Hepatocyte (in vitro differentiated cells): ENCODE data around the gene TRAPPC12. TPM values are rescaled to one million over a fixed set of nuclear protein-coding genes. Genes with fewer than 3 reads are reported as not detected.

Experiments
- DNase-seq: peaks from one replicate; pipeline ENCODE4 v3.0.0-alpha.2; 2016; ENCODE audit warnings: low spot score
- H2AFZ ChIP-seq: fragments of 200-600 bp; sonication (generic); 2 replicates; pipeline ENCODE4 v1.6.0; 2016; ENCODE audit warnings: antibody characterized with exemption, mild to moderate bottlenecking
- H3K27ac ChIP-seq: fragments of 200-600 bp; sonication (generic); 2 replicates; pipeline ENCODE4 v1.5.1; 2016; ENCODE audit warnings: mild to moderate bottlenecking
- H3K27me3 ChIP-seq: fragments of 200-600 bp; sonication (generic); 2 replicates; pipeline ENCODE4 v1.6.1; 2016
- H3K36me3 ChIP-seq: fragments of 200-600 bp; sonication (generic); replicated peaks from 2 replicates; pipeline ENCODE4 v1.5.1; 2016; ENCODE audit warnings: low read depth; ENCODE audit not compliant: insufficient read depth
- H3K4me1 ChIP-seq: fragments of 200-600 bp; sonication (generic); 2 replicates; pipeline ENCODE4 v1.5.1; 2016; ENCODE audit warnings: mild to moderate bottlenecking, moderate library complexity; ENCODE audit not compliant: insufficient read depth
- H3K4me2 ChIP-seq: fragments of 200-600 bp; sonication (generic); 2 replicates; pipeline ENCODE4 v1.6.0; 2016
- H3K4me3 ChIP-seq: fragments of 200-600 bp; sonication (generic); 2 replicates; pipeline ENCODE4 v1.5.1; 2016; ENCODE audit warnings: mild to moderate bottlenecking
- H3K79me2 ChIP-seq: fragments of 200-600 bp; sonication (generic); 2 replicates; pipeline ENCODE4 v1.6.0; 2017; ENCODE audit warnings: mild to moderate bottlenecking
- H3K9me2 ChIP-seq: fragments of 200-600 bp; sonication (generic); replicated peaks from 2 replicates; pipeline ENCODE4 v1.6.0; 2017; ENCODE audit warnings: mild to moderate bottlenecking; ENCODE audit not compliant: insufficient read depth
- H3K9me3 ChIP-seq: fragments of 200-600 bp; sonication (generic); 2 replicates; pipeline ENCODE4 v1.5.1; 2016; ENCODE audit warnings: low read depth, mild to moderate bottlenecking
- H4K20me1 ChIP-seq: fragments of 200-600 bp; sonication (generic); 2 replicates; pipeline ENCODE4 v1.6.0; 2016; ENCODE audit warnings: mild to moderate bottlenecking; ENCODE audit not compliant: insufficient read depth, poor library complexity, severe bottlenecking
- CTCF ChIP-seq: fragments of 200-600 bp; sonication (generic); IDR thresholded peaks from 2 replicates; pipeline ENCODE4 v1.5.1; 2016; ENCODE audit warnings: antibody characterized with exemption, mild to moderate bottlenecking; ENCODE audit not compliant: poor library complexity
- EZH2 ChIP-seq: fragments of 200-600 bp; sonication (generic); IDR thresholded peaks from 2 replicates; pipeline ENCODE4 v1.6.1; 2016; ENCODE audit warnings: antibody characterized with exemption, mild to moderate bottlenecking, borderline replicate concordance
- EZH2phosphoT487 ChIP-seq: fragments of 200-600 bp; sonication (generic); IDR thresholded peaks from one replicate; pipeline ENCODE4 v1.6.1; 2018; ENCODE audit warnings: antibody characterized with exemption, mild to moderate bottlenecking, low read depth, moderate library complexity; ENCODE audit not compliant: unreplicated experiment, severe bottlenecking
- WGBS: methylation state at CpG from one replicate; pipeline ENCODE4 v1.1.6; 2016; ENCODE audit warnings: low lambda C conversion rate; ENCODE audit errors: missing lambda C conversion rate; 5-methylcytosine and 5-hydroxymethylcytosine counted together
- polyA plus RNA-seq: library from polyadenylated mRNA; unstranded; fragments of >200 nt; fragmentation: Nextera tagmentation; extraction: Ambion mirVana; gene quantifications from 2 replicates; pipeline ENCODE4 v1.2.1, GENCODE V29; 2016
- total RNA-seq: library from RNA; depleted of rRNA; stranded (reverse); fragments of >200 nt; gene quantifications from 2 replicates; pipeline ENCODE4 v1.2.3, GENCODE V29; 2014

The TRAPPC12 gene
- total and polyA plus RNA-seq, 2 experiments from 2014 or later: 49.3 to 61.2 TPM

GRCh38 chr2:3342324-3342723 is 37.2 kb upstream of the TRAPPC12 start:
- H3K4me3 ChIP-seq: no peak overlapping the region
- H3K9me3 ChIP-seq: no peaks in the 10 kb centered on the region
- no peaks in the 10 kb centered on the region for H3K27me3 ChIP-seq
- H3K4me2 ChIP-seq: no peak overlapping the region
- DNase-seq: no peak
- H3K79me2 ChIP-seq: no peaks in the 10 kb centered on the region
- no peaks in the 10 kb centered on the region for H4K20me1 ChIP-seq
- TF ChIP-seq EZH2phosphoT487 (no peak), CTCF (no peak)
- H3K9me2 ChIP-seq: no peaks in the 10 kb centered on the region
- H3K4me1 ChIP-seq: no peaks in the 10 kb centered on the region
- no peaks in the 10 kb centered on the region for H3K36me3 ChIP-seq
- no peak overlapping the region for H2AFZ ChIP-seq
- H3K27ac ChIP-seq: no peak overlapping the region
- WGBS: 95% methylated on average over 9 of the region's 9 CpGs

- DNase-seq: no peak
- 91% methylated on average over 11 of the region's 11 CpGs for WGBS
- Histone ChIP-seq H3K4me2 (no peak overlapping the region), H3K36me3 (no peaks in the 10 kb centered on the region), H3K79me2 (no peaks in the 10 kb centered on the region), H2AFZ (no peak overlapping the region), H4K20me1 (no peaks in the 10 kb centered on the region), H3K9me3 (no peaks in the 10 kb centered on the region), H3K27ac (no peak overlapping the region), H3K27me3 (no peaks in the 10 kb centered on the region), H3K4me3 (no peak overlapping the region), H3K4me1 (no peaks in the 10 kb centered on the region), H3K9me2 (no peaks in the 10 kb centered on the region)
- TF ChIP-seq EZH2phosphoT487 (no peak), EZH2 (no peak), CTCF (no peak)
Observed at GRCh38 chr2:3343012-3343411, 36.5 kb upstream of the TRAPPC12 start.

GRCh38 chr2:3344897-3345296 is 34.6 kb upstream of the TRAPPC12 start:
- Histone ChIP-seq H3K4me3 (no peak overlapping the region), H3K9me2 (no peaks in the 10 kb centered on the region), H3K79me2 (no peaks in the 10 kb centered on the region), H3K27me3 (no peaks in the 10 kb centered on the region), H3K4me1 (no peaks in the 10 kb centered on the region), H3K9me3 (no peaks in the 10 kb centered on the region), H3K4me2 (no peak overlapping the region), H3K36me3 (no peaks in the 10 kb centered on the region), H4K20me1 (no peaks in the 10 kb centered on the region), H3K27ac (no peak overlapping the region), H2AFZ (no peak overlapping the region)
- no peak for TF ChIP-seq EZH2
- no peak for TF ChIP-seq EZH2phosphoT487
- no peak for TF ChIP-seq CTCF
- DNase-seq: no peak
- WGBS: 97% methylated on average over 6 of the region's 6 CpGs

- no peaks in the 10 kb centered on the region for H3K36me3 ChIP-seq
- no peak for DNase-seq
- H4K20me1 ChIP-seq: no peaks in the 10 kb centered on the region
- no peaks in the 10 kb centered on the region for H3K4me1 ChIP-seq
- H3K27ac ChIP-seq: no peak overlapping the region
- TF ChIP-seq EZH2phosphoT487 (no peak), EZH2 (no peak), CTCF (no peak)
- H3K4me3 ChIP-seq: no peak overlapping the region
- no peak overlapping the region for H2AFZ ChIP-seq
- H3K9me2 ChIP-seq: no peaks in the 10 kb centered on the region
- H3K4me2 ChIP-seq: no peak overlapping the region
- H3K79me2 ChIP-seq: no peaks in the 10 kb centered on the region
- H3K27me3 ChIP-seq: no peaks in the 10 kb centered on the region
- WGBS: 95% methylated on average over 7 of the region's 7 CpGs
- H3K9me3 ChIP-seq: no peaks in the 10 kb centered on the region
Observed at GRCh38 chr2:3345621-3346020, 33.9 kb upstream of the TRAPPC12 start.
